Measurements from ENCODE around the gene ZSCAN31. TPM values are rescaled to one million over a fixed set of nuclear protein-coding genes. Genes with fewer than 3 reads are reported as not detected.

The ZSCAN31 gene
- total and polyA plus RNA-seq, 2 donors (not counting 3 experiments of a cell fraction or from before 2014, with no cell fraction given) = 12.9 to 23.0 TPM

DNA sequence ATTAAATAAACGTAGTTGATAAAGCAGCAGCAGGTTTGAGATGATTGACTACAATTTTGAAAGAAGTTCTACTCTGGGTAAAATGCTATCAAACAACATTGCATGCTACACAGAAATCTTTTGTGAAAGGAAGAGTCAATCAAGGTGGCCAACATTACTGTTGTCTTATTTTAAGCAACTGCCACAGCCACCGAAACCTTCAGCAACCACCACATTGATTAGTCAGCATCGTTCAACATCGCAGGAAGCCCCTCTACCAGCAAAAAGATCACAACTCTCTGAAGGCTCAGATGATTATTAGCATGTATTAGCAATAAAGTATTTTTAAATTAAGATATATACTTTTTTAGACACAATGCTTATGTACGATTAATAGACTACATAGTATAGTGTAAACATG lies 40.6 kb downstream of the ZSCAN31 start:
- CTCF ChIA-PET = no interaction called here
- no TSS peak for BruUV-seq (replicated peaks)
- H4K20me1 ChIP-seq (replicated peaks; ENCODE audit: control insufficient read depth, extremely low read depth, insufficient read depth, low read length) = no peaks in the 10 kb centered on the region
- peaks cover 5% of the 10 kb centered on the region in 2 experiments for H3K36me3 ChIP-seq (ENCODE audit: control insufficient read depth in 2 of 2, extremely low read depth in 1 of 2, insufficient read depth in 2 of 2, low read length in 2 of 2)
- no peak for DNase-seq (ENCODE audit: low read depth, low spot score)
- H3K4me2 ChIP-seq (ENCODE audit: insufficient read depth, low read length) = no peak overlapping the region
- no peaks in the 10 kb centered on the region for H3K9me3 ChIP-seq (replicated peaks; ENCODE audit: control insufficient read depth, insufficient read depth, low read length)
- no peaks in the 10 kb centered on the region for H3K9me1 ChIP-seq (replicated peaks; ENCODE audit: control insufficient read depth, extremely low read depth, insufficient read depth, low read length)
- H3K27ac ChIP-seq (ENCODE audit: insufficient read depth, low read depth, low read length) = no peak overlapping the region
- no peak overlapping the region for H2AFZ ChIP-seq (ENCODE audit: low read depth, low read length)
- no peaks in the 10 kb centered on the region for H3K79me2 ChIP-seq (ENCODE audit: control insufficient read depth, insufficient read depth, low read length)
- TF ChIP-seq POLR2A (IDR thresholded peaks at IDR 0.05; ENCODE audit: low read depth, low read length) (no peak), JUN (IDR thresholded peaks at IDR 0.05; ENCODE audit: borderline replicate concordance, insufficient read depth, insufficient read length, low read depth) (no peak), FOS (IDR thresholded peaks at IDR 0.05; ENCODE audit: borderline replicate concordance, insufficient read depth, low read length) (no peak), MYC (IDR thresholded peaks at IDR 0.05; ENCODE audit: low read depth, low read length) (no peak), GATA2 (IDR thresholded peaks at IDR 0.05; ENCODE audit: insufficient read depth, insufficient read length, low read depth, low read length) (no peak), POLR2AphosphoS5 (IDR thresholded peaks at IDR 0.05; ENCODE audit: insufficient read depth, low read depth, low read length) (no peak), EZH2 (IDR thresholded peaks at IDR 0.05; ENCODE audit: borderline replicate concordance, low read depth, low read length, severe bottlenecking) (no peak)
- TF ChIP-seq, protein P1, sequence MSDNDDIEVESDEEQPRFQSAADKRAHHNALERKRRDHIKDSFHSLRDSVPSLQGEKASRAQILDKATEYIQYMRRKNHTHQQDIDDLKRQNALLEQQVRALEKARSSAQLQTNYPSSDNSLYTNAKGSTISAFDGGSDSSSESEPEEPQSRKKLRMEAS (IDR thresholded peaks at IDR 0.05; ENCODE audit: insufficient read depth, insufficient read length) = no peak
- TF ChIP-seq, protein P2, sequence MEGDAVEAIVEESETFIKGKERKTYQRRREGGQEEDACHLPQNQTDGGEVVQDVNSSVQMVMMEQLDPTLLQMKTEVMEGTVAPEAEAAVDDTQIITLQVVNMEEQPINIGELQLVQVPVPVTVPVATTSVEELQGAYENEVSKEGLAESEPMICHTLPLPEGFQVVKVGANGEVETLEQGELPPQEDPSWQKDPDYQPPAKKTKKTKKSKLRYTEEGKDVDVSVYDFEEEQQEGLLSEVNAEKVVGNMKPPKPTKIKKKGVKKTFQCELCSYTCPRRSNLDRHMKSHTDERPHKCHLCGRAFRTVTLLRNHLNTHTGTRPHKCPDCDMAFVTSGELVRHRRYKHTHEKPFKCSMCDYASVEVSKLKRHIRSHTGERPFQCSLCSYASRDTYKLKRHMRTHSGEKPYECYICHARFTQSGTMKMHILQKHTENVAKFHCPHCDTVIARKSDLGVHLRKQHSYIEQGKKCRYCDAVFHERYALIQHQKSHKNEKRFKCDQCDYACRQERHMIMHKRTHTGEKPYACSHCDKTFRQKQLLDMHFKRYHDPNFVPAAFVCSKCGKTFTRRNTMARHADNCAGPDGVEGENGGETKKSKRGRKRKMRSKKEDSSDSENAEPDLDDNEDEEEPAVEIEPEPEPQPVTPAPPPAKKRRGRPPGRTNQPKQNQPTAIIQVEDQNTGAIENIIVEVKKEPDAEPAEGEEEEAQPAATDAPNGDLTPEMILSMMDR (IDR thresholded peaks at IDR 0.05; ENCODE audit: extremely low read depth in 1 of 2, insufficient read depth in 1 of 2, low read depth in 1 of 2, low read length in 2 of 2) = no peak
- FAIRE-seq = no peak
- dilution Hi-C loops (cut with MboI; ENCODE audit: extremely low pct_ligation_motif_present, low sequenced_read_pairs) (no loop called here), intact Hi-C loops (cut with micrococcal nuclease) (no loop called here)
- POLR2A ChIA-PET = no interaction called here
- no peak overlapping the region for H3K9ac ChIP-seq (replicated peaks; ENCODE audit: extremely low read depth, insufficient read depth, low read length)
- no peaks in the 10 kb centered on the region for H3K27me3 ChIP-seq (ENCODE audit: control insufficient read depth in 2 of 2, insufficient read depth in 2 of 2, low read length in 2 of 2)
- no peak overlapping the region for H3K4me3 ChIP-seq (replicated peaks in 1 of 3; ENCODE audit: insufficient read depth in 1 of 3, low read depth in 1 of 3, low read length in 3 of 3)
- H3K4me1 ChIP-seq (ENCODE audit: control insufficient read depth, extremely low read depth, insufficient read depth, low read length) = no peaks in the 10 kb centered on the region
